Right cardiac atrium (tissue), 5 donors: ENCODE results near the gene ALDH18A1. TPM values are rescaled to one million over a fixed set of nuclear protein-coding genes. Genes with fewer than 3 reads are reported as not detected.
A peak's percentile ranks its signal among the peaks of the same experiment; 100 is the strongest.
"Not testable (repeated sequence)": the region's sequence is repeated elsewhere in the genome, so short reads cannot be mapped to it uniquely, and the experiment has no call there.

Experiments
- ATAC-seq, 2 donors: fragments of 200-7000 bp; cut with Tn5 transposase; one replicate each; pipeline versions ENCODE4 v1.8.0 to v1.9.1; 2020; ENCODE audit warnings: moderate library complexity in 2 of 2, mild to moderate bottlenecking in 1 of 2
- DNase-seq, 3 donors: peaks; one replicate each; pipeline ENCODE4 v3.0.0-alpha.2; 2020
- H3K27ac ChIP-seq: one replicate; pipeline ENCODE4 v1.5.1; 2013; ENCODE audit warnings: mild to moderate bottlenecking, low read length, control low read depth, moderate library complexity
- H3K27me3 ChIP-seq: one replicate; pipeline ENCODE4 v1.6.1; 2013; ENCODE audit not compliant: control insufficient read depth, insufficient read depth
- H3K4me1 ChIP-seq: one replicate; pipeline ENCODE4 v1.6.1; 2013; ENCODE audit warnings: low read length; ENCODE audit not compliant: control insufficient read depth, insufficient read depth
- H3K4me3 ChIP-seq: one replicate; pipeline ENCODE4 v1.5.1; 2013; ENCODE audit warnings: low read length, control low read depth
- H3K9me3 ChIP-seq: one replicate; pipeline ENCODE4 v1.6.1; 2013; ENCODE audit warnings: low read length; ENCODE audit not compliant: control insufficient read depth
- WGBS: extraction: QIAGEN DNeasy Blood & Tissue Kit; methylation state at CpG from one replicate; pipeline ENCODE4 v1.1.7; 2013; 5-methylcytosine and 5-hydroxymethylcytosine counted together
- intact Hi-C, 4 donors: fragments of 100-400 bp; cut with DNase I; formaldehyde crosslinking; loops; one replicate each; pipeline versions ENCODE4 v1.11.0 to v1.14.0; 2022 to 2023
- polyA plus RNA-seq: library from polyadenylated mRNA; stranded (reverse); fragments of 200-250 nt; gene quantifications from one replicate; pipeline ENCODE4 v1.2.3, GENCODE V29; 2013
- total RNA-seq, 4 donors: library from RNA; stranded (reverse); fragmentation: NEBNext Ultra II Directional; extraction: Animal tissue kit (Norgen Biotek cat#: 25700); gene quantifications; one replicate each; pipeline ENCODE4 v1.2.1, GENCODE V29; 2021
- donor health status: healthy with polysubstance abuse.
- donor health status: DM: no; HTN: yes; CAD: no.
- donor health status: DM: no; HTN: no; CAD: no.
- donor health status: DM: no; HTN: yes; CAD: no; lungs with severe emphysema.
- donor health status: DM: yes; HTN: yes; CAD: no.

The ALDH18A1 gene
- total and polyA plus RNA-seq, 5 donors = 6.9 to 29.8 (median 19.6) TPM

DNA sequence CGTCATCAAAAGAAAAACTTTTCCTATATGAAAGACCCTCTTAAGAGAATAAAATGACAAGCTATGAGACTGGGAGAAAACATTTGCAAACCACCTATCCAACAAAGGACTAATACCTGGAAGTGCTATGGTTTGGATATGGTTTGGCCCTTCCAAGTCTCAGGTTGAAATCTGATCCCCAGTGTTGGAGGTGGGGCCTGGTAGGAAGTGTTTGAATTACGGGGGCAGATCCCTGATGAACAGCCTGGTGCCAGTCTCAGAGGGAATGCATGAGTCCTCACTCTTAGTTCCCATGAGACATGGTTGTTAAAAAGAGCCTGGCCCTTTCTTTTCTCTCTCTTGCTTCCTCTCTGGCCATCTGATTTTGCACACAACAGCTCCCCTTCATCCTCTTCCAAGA, 6.3 kb downstream of the ALDH18A1 start:
- Histone ChIP-seq H3K9me3 (no peaks in the 10 kb centered on the region), H3K4me1 (no peaks in the 10 kb centered on the region), H3K27ac (no peak overlapping the region), H3K27me3 (no peaks in the 10 kb centered on the region), H3K4me3 (no peak overlapping the region)
- no peak for ATAC-seq
- intact Hi-C loops = no loop called here
- WGBS = 78% methylated on average over 2 of the region's 2 CpGs
- DNase-seq = no peak

DNA sequence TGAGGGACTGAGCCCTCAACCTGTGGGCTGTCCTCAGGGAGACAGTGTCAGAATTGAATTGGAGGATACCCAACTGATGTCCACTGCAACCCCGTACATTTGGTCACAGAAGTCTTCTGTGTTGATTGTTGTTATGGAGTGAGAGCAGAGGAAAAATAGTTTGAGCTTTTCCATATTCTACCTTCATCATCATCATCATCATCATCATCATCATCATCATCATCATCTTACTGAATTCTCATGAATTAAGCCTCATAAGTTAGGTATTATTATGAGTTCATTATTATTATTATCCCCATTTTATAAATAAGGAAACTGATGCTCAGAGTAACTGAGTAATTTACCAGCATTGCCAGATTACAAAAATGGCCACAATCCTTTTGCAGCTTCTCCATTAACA, 8.4 kb downstream of the ALDH18A1 start:
- intact Hi-C loops = no loop called here
- ATAC-seq = no peak
- WGBS = 95% methylated on average over 1 of the region's 1 CpG

DNA sequence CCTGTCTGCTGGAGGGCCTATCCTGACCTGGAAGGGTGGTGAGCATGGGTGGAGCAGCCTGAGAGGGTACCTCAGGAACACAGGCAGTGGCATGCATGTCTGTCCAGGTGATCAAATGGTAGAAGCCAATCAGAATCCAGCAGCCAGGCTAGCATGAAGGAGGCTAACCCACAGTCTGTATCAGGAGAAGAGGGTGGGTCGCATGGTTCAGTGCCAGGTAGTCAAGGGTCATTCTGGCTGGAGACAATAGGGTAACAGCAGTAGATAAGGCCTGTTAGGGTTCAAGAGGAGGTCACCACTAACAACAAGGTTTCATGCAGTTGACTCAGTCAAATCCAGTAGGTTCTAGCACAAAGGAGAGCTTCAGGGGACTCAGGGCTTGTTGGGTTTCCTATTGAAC, 10.4 kb downstream of the ALDH18A1 start:
- no peak overlapping the region for H3K4me3 ChIP-seq
- H3K9me3 ChIP-seq = no peaks in the 10 kb centered on the region
- DNase-seq (peak in 1 of 3 donors; percentile 37), ATAC-seq (peak; percentile 11 to 74)
- H3K27me3 ChIP-seq = no peaks in the 10 kb centered on the region
- no peak overlapping the region for H3K27ac ChIP-seq
- intact Hi-C loops = no loop called here
- no peaks in the 10 kb centered on the region for H3K4me1 ChIP-seq
- 83% methylated on average over 1 of the region's 1 CpG for WGBS

More for the DNA sequence above, 8.4 kb downstream of the ALDH18A1 start:
- Histone ChIP-seq H3K9me3 (no peaks in the 10 kb centered on the region), H3K27me3 (no peaks in the 10 kb centered on the region), H3K4me3 (no peak overlapping the region), H3K27ac (no peak overlapping the region), H3K4me1 (no peaks in the 10 kb centered on the region)
- no peak for DNase-seq

DNA sequence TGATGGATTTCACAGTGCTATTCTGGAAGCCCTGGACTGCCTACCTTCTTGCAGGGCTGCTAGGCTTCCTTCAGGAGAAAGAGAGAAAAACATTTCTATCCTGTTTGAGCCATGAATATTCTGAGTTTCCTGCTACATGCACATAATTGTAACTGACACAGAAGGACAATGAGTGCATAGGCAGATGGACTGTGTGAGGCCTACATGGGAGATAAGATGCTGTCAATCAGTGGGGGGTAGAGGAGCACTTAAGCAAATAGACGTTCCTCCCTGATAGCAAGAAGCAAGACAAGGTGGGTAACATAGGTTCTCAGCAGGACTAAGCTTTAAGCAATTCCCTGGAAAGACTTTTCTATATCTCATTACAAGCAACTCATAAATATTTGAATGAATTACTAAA, 11.6 kb downstream of the ALDH18A1 start:
- 46% methylated on average over 1 of the region's 1 CpG for WGBS
- no peak overlapping the region for H3K4me3 ChIP-seq
- no peak overlapping the region for H3K27ac ChIP-seq
- no peaks in the 10 kb centered on the region for H3K9me3 ChIP-seq
- ATAC-seq (no peak), DNase-seq (no peak)
- intact Hi-C loops = no loop called here
- no peaks in the 10 kb centered on the region for H3K27me3 ChIP-seq
- H3K4me1 ChIP-seq = no peaks in the 10 kb centered on the region

DNA sequence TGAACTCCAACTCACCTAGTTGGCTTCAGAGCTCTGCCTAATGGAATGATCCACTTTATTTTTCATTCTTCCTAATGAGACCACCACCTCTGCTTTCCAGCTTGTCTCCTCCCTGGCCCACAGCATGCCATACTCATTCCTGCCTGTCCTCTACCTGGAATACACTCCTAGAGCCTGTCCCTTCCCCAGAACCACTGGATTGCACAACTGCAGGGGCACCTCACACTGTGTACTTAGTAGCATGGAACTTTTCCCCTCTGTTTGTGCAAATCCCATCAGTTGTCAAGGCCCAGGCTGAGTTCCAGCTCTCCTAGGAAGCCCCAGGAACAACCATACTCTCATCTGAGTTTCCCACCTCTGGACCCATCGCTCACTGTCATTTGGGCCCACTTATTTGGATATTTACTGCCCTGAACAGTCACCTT, 15.6 kb downstream of the ALDH18A1 start:
- DNase-seq = no peak
- Histone ChIP-seq H3K27ac (no peak overlapping the region), H3K4me1 (no peaks in the 10 kb centered on the region), H3K27me3 (no peaks in the 10 kb centered on the region), H3K4me3 (no peak overlapping the region), H3K9me3 (no peaks in the 10 kb centered on the region)
- intact Hi-C loops = loop anchor here in 1 of 4 donors (2.0 kb wide), 1 partner anchor 32 kb away; no protein-coding TSS in a partner anchor
- WGBS = 98% methylated on average over 1 of the region's 1 CpG
- ATAC-seq = no peak

DNA sequence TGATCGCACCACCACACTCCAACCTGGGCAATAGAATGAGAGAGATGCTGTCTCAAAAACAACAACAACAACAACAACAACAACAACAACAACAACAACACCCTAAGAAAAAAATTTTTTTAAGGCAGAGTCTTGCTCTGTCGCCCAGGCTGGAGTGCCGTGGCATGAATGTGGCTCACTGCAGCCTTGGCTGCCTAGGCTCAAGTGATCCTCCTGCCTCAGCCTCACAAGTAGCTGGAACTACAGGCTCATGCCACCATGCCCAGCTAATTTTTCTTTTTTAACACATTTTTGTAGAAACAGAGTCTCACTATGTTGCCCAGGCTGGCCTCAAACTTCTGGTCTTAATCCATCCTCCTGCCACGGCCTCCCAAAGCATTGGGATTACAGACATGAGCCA, 18.6 kb downstream of the ALDH18A1 start:
- no peak overlapping the region for H3K27ac ChIP-seq
- ATAC-seq (no peak), DNase-seq (no peak)
- no peak overlapping the region for H3K4me3 ChIP-seq
- intact Hi-C loops = no loop called here
- no peaks in the 10 kb centered on the region for H3K9me3 ChIP-seq
- H3K4me1 ChIP-seq = no peaks in the 10 kb centered on the region
- 99% methylated on average over 4 of the region's 4 CpGs for WGBS
- no peaks in the 10 kb centered on the region for H3K27me3 ChIP-seq

DNA sequence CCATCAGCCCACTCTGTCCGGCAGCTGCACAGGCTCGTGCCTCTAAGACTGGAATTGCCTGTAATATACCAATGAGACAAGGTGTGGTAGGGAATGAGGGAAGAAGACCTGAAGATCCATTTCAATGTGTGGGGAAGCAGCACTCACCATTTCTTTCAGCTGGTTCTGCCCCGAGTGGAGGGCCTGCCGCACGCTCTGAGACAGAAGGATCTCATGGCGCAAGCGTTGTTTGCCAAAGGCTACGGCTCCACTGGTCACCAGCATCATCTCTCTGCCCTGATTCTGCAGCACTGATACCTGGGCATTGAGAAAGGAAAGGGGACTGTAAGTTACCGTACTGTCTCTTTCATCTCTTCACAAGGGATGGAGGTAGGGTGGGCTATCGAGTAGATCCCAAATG, 19.4 kb downstream of the ALDH18A1 start:
- Histone ChIP-seq H3K27me3 (no peaks in the 10 kb centered on the region), H3K9me3 (no peaks in the 10 kb centered on the region), H3K4me1 (no peaks in the 10 kb centered on the region), H3K27ac (no peak overlapping the region), H3K4me3 (no peak overlapping the region)
- WGBS = 95% methylated on average over 10 of the region's 10 CpGs
- no peak for DNase-seq
- ATAC-seq = no peak
- intact Hi-C loops = no loop called here

DNA sequence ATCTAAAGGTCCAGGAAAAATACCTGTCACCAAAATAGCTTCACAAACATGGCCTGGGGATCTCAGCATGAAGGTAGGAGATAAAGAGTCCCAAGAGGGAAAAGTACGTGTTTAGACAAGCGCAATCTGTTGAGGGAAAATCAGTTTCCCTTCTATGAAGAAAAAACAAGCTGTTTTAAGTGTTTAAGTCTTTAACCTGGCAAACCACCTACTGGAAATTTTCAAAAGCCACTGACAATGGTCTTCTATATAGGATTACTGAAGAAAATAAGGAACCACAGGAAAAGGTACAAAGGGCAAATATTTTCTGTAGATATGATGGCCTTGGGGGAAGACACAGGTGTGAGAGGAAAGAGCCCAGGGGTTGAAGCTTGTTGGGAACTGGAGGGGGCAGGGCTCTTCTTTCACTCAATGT, 21.2 kb downstream of the ALDH18A1 start:
- ATAC-seq (no peak), DNase-seq (no peak)
- WGBS = 75% methylated on average over 2 of the region's 2 CpGs
- Histone ChIP-seq H3K27ac (no peak overlapping the region), H3K4me3 (no peak overlapping the region), H3K4me1 (no peaks in the 10 kb centered on the region), H3K27me3 (no peaks in the 10 kb centered on the region), H3K9me3 (no peaks in the 10 kb centered on the region)
- intact Hi-C loops = no loop called here

DNA sequence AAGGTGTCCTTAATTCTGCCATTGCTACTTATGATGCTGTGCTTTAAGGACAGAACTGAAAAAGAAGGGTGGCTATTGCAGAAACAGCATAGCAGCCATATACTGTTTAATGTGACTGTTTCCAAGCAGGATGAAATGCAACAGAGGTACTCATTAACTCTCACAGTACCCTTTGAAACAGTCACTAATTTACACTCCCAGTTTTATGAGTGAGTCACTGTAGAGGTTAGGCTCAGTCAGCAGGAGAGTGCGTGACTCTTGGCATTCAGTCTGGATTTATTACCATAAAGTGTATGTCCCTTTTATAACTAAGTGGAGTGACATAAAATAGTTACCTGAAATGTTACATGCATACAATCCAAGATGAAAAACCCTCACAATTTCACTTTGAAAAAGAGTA, 27.7 kb downstream of the ALDH18A1 start:
- no peaks in the 10 kb centered on the region for H3K27me3 ChIP-seq
- no peaks in the 10 kb centered on the region for H3K9me3 ChIP-seq
- ATAC-seq (peak in 1 of 2 donors; percentile 41), DNase-seq (no peak)
- no peaks in the 10 kb centered on the region for H3K4me1 ChIP-seq
- intact Hi-C loops = no loop called here
- no peak overlapping the region for H3K4me3 ChIP-seq
- no peak overlapping the region for H3K27ac ChIP-seq
- WGBS = 100% methylated on average over 1 of the region's 1 CpG

DNA sequence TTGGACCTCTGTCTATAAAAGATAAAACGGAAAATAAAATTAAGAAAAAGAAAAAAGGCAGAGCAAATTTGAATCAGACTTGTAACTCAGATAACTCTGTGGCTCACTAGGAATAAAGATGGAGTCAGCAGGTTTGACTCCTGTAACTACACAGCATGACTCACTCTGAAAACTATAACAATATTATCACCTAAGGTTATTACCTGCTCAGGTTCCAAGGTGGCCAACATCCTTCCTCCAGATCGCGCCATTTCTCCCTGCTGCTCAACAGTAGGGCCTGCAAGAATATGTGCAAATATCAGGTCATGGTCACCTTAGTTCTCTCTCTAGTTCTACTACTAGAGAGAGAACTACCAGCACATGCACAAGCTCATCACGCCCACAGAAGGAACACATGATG, 30.0 kb downstream of the ALDH18A1 start:
- ATAC-seq = no peak
- Histone ChIP-seq H3K27ac (no peak overlapping the region), H3K4me1 (no peaks in the 10 kb centered on the region), H3K9me3 (no peaks in the 10 kb centered on the region), H3K4me3 (no peak overlapping the region), H3K27me3 (no peaks in the 10 kb centered on the region)
- intact Hi-C loops = no loop called here
- WGBS = 93% methylated on average over 4 of the region's 4 CpGs
- DNase-seq = no peak

DNA sequence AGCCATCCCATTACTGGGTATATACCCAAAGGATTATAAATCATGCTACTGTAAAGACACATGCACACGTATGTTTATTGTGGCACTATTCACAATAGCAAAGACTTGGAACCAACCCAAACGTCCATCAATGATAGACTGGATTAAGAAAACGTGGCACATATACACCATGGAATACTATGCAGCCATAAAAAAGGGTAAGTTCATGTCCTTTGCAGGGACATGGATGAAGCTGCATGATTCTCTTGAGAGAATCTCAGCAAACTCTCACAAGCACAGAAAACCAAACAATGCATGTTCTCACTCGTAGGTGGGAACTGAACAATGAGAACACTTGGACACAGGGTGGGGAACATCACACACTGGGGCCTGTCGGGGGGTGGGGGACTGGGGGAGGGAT, 36.1 kb downstream of the ALDH18A1 start:
- not testable (repeated sequence) for ATAC-seq

DNA sequence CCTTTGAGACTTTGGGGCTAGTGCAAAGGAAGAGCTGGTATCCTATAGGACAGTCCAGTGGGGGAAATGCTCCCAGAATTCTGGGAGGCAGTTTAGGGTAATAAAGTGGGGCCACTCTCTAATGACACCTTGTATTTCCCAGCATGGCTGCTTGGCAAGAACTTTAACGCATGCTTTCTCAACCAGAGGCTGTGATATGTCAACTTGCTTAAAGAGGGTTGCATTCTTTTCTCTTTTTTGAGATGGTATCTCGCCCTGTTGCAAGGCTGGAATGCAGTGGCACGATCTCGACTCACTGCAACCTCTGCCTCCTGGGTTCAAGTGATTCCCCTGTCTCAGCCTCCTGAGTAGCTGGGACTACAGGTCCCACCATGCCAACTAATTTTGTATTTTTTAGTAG, 38.4 kb downstream of the ALDH18A1 start:
- 64% methylated on average over 4 of the region's 4 CpGs for WGBS
- H3K9me3 ChIP-seq = no peaks in the 10 kb centered on the region
- ATAC-seq (no peak), DNase-seq (no peak)
- intact Hi-C loops = no loop called here
- H3K4me1 ChIP-seq = no peaks in the 10 kb centered on the region
- H3K27me3 ChIP-seq = no peaks in the 10 kb centered on the region
- no peak overlapping the region for H3K27ac ChIP-seq
- H3K4me3 ChIP-seq = no peak overlapping the region

More for the DNA sequence above, 36.1 kb downstream of the ALDH18A1 start:
- H3K4me3 ChIP-seq, intact Hi-C loops, H3K27ac ChIP-seq, H3K27me3 ChIP-seq, H3K9me3 ChIP-seq, DNase-seq, H3K4me1 ChIP-seq: not testable (repeated sequence)
- 95% methylated on average over 5 of the region's 5 CpGs for WGBS
